HG02678 (cell line): ENCODE measurements around the gene EFEMP1.

ENCODE experiments used
- ATAC-seq: cut with Tn5 transposase; IDR thresholded peaks from one replicate; pipeline ENCODE4 v1.9.1; 2021; ENCODE audit warnings: mild to moderate bottlenecking, moderate library complexity; ENCODE audit not compliant: unreplicated experiment

EFEMP1 gene, protein sequence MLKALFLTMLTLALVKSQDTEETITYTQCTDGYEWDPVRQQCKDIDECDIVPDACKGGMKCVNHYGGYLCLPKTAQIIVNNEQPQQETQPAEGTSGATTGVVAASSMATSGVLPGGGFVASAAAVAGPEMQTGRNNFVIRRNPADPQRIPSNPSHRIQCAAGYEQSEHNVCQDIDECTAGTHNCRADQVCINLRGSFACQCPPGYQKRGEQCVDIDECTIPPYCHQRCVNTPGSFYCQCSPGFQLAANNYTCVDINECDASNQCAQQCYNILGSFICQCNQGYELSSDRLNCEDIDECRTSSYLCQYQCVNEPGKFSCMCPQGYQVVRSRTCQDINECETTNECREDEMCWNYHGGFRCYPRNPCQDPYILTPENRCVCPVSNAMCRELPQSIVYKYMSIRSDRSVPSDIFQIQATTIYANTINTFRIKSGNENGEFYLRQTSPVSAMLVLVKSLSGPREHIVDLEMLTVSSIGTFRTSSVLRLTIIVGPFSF

GRCh38 chr2:55923091-55923981 is at the start of gene EFEMP1:
EFEMP1 (minus strand) TSS chr2:55923782; CDS start chr2:55922440, 1,342 bp downstream.
- peak; percentile 49 for ATAC-seq

- no peak for ATAC-seq
Observed at GRCh38 chr2:55970500-55970899, 46.9 kb upstream of the EFEMP1 start.

DNA sequence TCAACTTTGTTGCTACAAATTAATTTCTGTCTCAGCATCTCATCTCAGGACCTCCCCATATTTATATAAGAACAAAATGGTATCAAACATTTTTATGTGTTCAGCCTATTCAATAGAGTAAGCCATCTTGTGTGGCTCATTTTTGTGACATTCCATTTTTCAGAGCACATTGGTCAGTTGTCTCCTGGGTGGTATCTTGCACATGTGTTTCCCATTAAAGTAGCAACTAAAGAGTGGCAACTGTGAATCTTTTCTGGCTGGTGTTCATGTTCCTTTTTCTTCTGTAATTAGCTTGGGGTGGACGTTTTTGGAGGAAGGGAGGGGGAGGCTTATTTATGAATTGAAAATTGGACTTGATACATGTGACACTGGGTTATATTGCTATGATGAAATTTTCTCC is 45.4 kb upstream of the EFEMP1 start:
- ATAC-seq = no peak

- ATAC-seq = no peak
Observed at GRCh38 chr2:55966401-55967118, 43.0 kb upstream of the EFEMP1 start.

DNA sequence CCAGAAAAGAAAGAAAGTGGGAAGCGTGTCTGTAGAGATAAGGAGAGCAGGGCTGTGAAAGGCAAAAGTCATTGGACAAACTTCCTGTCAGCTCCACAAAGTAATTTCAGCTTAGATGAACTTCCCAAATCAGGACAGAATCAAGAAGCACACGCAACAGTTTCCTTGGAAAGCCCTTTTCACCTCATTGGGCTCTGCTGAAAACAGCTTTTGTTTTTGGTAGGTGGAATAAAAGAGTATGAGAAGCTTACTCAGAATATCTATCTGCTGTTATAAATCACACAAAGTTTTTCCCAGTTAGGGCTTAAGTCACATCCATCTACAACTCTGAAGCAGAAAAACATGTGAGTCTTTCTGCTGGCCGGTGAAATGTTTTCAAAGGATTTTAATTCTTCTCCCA is 42.4 kb upstream of the EFEMP1 start:
- ATAC-seq = no peak

GRCh38 chr2:55965276-55965675 is 41.7 kb upstream of the EFEMP1 start:
- ATAC-seq = no peak

GRCh38 chr2:55962915-55963314 is 39.3 kb upstream of the EFEMP1 start:
- no peak for ATAC-seq

DNA sequence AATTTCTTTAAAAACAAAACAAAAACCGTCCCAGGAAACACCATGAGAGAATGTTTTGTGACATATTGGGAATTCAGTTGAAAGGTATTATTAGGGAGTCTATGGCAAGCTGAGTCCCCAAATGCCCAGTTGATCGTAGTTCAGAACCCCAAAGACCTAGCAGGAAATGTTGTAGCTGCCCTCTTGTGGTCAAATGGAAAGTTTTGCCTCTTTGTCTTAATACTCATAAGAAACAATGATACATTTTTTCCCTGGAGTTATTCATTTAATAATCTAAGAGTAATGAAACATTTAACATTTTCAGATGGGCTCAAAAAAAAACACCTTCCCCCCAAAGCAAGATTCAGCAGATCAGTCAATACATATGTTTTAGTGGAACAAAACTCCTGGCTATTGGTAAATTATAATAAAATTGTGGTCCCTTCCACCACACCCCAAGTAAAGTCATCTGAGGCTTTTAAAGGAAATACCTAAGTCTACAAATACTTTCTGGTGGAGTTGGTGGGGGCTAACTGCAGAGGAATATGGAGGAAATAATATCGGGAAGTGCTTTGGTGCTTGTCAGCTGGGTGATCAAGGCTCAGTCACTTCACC is 37.8 kb upstream of the EFEMP1 start:
- peak; percentile 47 for ATAC-seq

DNA sequence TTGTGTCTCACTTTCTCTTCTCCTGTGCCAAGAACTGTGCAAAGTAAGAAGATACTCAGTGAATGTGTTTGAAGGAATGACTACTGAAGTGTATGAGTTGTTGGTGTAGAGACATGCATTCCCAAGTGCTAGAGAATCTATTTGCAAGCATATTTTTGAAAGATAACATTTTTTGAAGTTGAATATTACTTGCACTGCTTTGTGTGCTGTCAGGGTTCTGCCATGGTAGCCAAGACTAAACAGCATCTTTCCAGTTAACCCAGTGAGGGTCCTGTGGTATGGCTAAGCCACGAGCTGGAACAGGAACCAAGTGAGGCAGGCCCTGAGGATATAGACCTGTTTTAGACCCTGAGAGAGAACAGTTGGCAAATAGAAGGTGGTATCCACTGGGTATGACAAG is 35.2 kb upstream of the EFEMP1 start:
- no peak for ATAC-seq

- ATAC-seq = no peak
Observed at GRCh38 chr2:55957142-55957541, 33.6 kb upstream of the EFEMP1 start.

DNA sequence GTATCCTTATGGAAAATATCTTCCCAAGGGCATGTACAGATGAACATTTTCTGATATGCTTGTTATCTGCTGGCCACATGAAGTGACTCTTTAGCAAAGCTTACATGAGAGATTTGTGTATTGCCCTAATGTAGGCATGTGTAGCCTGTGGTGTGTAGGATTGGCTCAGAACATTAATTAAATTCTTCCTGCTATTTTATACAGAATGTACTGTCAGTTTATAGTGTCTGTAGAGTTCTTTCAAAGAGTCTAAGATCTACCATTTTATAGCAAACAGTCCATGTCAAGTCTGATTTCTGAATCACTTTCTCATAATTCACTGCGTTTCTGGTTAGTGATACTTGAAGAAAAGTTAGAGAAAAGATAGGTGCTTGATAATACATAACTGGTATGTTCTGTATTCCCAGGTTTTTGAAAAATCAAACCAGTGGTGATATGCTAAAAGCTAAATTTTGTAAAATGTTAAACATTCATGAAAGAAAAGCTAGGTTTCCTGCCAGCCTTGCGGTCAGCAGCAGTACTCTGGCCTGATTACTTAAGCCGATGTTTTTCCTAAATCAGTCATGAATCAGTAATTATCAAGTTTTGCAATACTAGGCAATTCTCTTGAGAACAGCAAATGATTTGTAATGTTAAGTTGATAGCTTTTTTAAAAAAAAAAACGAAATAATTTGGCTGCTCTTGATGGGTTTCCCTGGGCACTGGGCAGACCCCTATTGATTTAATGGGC is 30.9 kb upstream of the EFEMP1 start:
- no peak for ATAC-seq

DNA sequence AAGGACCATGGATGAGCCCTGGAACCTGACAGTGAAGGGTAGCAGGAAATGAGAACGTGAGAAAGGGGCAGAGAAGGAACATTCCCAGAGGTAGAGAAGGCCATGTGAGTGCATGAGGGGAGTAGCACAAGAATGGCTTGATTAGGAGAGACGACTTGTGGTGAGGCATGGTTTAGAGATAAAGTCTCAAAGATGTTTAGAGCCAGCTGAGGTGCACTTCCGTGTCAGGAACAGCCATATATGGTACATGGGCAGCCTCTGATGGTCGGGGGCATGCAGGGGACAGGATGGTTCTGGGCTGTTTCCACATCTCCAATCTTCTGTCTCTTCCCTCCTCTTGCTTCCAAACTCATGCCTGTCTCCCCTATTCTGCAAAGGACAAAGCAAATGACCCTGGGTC is 28.8 kb upstream of the EFEMP1 start:
- ATAC-seq = no peak

DNA sequence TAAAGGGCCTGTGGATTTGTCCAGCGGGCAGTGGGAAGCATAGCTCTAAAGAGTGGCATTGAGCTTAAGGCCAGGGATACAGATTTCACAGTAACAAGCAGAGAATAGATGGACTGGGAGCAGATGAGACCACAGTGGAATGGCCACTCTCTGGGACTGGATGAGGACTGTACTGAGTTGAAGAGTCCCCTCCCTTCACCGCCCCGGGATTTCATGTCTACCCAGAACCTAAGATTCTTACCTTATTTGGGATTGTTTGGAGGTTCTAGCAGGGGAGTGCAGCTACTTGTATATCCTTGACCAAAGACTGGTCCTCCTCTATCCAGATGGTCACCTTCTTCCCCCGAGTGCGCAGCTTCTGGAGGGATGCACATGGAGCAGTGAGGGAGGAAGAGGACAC is 28.0 kb upstream of the EFEMP1 start:
- no peak for ATAC-seq

GRCh38 chr2:55949613-55950012 is 26.0 kb upstream of the EFEMP1 start:
- ATAC-seq = no peak

DNA sequence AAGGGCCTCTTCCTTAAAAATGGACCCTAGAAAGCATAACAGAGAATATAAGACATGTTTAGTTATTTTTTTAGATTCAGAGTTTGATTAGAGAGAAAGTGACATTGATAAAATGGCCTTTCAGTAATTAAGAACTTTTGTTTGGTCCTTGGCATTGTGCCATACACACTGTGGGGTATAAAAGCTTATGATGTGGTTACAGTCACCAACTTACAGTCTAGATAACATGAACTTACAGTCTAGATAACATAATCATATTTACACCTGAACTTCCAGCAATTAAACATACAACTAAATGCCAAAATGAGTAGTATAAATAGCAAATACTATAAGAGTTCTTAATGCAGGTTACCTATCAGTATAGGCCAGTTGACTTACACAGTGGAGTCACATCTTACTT is 25.6 kb upstream of the EFEMP1 start:
- ATAC-seq = no peak

GRCh38 chr2:55948176-55948923 is 24.8 kb upstream of the EFEMP1 start:
- ATAC-seq = no peak

DNA sequence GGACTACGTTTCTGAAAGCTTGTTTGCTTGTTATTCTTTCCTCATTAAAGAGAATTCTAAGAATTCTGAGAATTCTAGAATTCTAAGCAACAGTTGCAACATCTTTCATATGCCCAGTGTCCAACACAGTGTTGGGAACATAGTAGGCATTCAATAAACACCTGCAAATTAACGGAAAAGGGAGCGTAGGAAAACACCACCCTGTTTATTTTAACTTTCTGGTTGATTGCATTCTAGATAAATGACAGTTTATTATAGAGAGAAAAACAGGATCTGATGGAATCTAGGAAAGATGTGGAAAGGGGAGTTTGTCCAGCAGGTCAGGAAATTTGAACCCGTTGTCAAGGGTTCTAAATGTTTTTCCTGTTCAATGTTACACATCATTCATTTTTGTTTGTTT is 24.2 kb upstream of the EFEMP1 start:
- ATAC-seq = no peak

DNA sequence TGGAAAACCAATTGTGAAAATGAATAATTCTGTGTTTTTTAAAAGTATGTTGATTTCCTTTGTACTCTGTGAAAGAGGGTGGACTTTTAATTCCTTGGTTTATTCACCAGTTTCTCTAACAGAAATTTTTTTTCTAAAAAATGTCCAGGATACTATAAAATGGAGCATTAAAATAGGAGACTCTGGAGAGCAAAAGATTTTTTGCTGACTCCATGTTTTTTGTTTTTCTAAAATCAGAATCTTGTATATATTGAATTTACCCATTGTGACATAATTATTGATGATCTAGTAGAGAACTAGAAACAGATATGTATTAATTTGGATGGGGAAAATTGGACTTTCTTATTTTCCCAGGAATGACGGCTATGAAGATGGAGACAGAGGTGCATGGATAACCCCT is 23.2 kb upstream of the EFEMP1 start:
- ATAC-seq = no peak

GRCh38 chr2:55943466-55943865 is 19.9 kb upstream of the EFEMP1 start:
- ATAC-seq = no peak
